GM19467 (cell line): ENCODE measurements around the gene TRABD2B.

ENCODE experiments used
- ATAC-seq: cut with Tn5 transposase; IDR thresholded peaks from one replicate; pipeline ENCODE4 v1.9.1; 2021; ENCODE audit warnings: mild to moderate bottlenecking, moderate library complexity; ENCODE audit not compliant: unreplicated experiment

Gene TRABD2B

DNA sequence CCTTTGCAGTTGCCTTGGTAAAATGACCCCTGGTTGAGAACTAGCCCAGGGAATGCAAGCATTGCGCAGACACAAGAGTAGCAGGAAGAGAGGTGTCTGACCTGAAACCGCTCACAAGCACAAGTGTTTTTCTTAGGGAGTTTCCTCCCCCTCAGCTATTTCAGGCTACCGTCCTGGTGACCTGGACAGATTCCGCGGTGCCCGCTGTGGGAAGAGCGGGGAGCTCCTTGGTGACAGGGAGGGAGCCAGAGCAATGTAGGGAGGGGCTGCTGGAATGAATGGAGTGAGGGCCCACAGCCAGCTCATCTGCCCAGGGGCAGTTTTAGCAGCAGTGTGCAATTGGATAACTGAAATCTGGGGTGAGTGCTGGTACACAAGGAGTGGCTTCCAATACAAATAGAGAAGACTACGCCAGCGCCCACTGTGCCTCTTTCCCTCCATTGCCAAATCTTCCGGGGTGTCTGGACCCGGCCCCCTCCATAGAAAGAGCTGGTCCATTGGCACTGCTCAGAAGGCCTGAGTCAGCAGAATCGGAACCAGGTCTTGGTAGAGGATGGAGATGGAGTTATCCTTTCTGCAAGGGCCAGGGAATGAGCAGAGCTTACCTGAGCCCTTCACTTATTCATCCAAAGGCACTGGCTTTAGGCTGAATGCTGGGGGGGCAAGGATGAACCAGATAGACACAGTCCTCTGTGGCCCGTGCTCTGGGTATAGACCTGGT, 82.8 kb downstream of the TRABD2B start:
- no peak for ATAC-seq

DNA sequence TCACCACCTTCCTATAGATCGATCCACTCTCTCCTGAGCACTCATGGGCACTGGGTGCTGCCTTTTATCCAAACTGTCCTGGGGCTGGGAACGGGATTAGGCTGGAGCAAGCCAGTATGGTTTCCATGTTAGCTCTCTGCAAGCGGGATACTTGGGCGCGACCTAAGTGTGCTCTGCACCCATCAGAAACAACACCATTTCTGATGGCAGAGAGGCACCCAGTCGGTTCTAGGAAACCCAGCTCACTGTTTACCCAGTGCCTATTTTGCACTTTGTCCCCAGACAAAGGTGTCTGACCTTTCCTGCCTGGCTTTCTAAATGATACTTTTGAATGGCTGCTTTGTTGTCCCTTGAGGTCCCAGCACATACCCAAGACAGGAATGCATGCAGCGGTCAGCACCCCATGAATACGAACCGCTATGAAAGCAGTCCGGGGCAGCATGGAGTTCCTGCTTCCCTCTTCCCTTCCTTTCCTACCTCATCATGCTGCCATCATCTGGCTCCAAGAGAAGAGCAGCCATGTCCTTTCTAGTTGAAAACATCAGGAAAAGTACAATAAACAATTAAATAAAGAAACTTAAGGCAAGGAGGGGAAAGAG, 83.9 kb downstream of the TRABD2B start:
- no peak for ATAC-seq

DNA sequence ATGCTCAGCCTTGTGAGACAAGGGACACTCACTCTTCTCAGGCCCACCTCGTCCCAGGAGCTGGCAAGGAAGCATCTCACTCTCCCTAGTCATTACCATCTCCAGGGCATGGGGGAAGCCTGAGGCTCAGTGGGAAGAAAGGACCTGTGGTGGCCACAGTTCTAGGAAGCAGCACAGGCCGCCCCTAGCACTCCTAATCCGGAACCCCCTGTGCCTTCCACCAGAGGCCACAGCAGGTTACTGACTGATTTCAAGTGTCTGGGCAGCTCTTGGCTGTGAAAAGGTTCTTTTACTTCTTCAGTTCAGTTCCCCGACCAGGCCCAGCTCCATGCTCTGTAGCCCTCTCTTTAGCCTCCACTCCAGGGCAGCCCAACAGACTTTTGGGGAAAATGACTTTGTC, 84.4 kb downstream of the TRABD2B start:
- ATAC-seq, result no peak

DNA sequence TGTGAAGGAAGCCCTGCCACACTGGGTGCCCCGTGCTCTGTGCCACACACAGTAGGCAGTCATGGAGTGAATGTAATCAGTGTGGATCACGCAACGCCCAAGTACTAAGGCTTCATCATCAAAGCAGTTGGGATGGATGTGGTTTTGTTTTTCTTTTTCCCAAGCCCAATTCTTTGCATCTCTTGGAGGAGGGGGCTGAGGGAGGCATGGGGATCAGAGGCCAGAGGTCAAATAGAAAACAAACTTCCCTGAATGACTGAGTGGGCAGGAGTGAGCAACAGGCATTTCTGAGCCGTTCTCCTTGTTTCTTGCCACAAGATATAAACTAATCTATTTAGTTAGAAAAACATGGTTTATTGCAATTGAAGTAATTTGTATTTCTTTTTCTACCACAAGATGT, 85.3 kb downstream of the TRABD2B start:
- no peak for ATAC-seq

GRCh38 chr1:47911424-47911823, 85.8 kb downstream of the TRABD2B start:
- no peak for ATAC-seq

GRCh38 chr1:47908258-47908657, 88.9 kb downstream of the TRABD2B start:
- no peak for ATAC-seq

GRCh38 chr1:47907177-47907528, 90.0 kb downstream of the TRABD2B start:
- no peak for ATAC-seq

DNA sequence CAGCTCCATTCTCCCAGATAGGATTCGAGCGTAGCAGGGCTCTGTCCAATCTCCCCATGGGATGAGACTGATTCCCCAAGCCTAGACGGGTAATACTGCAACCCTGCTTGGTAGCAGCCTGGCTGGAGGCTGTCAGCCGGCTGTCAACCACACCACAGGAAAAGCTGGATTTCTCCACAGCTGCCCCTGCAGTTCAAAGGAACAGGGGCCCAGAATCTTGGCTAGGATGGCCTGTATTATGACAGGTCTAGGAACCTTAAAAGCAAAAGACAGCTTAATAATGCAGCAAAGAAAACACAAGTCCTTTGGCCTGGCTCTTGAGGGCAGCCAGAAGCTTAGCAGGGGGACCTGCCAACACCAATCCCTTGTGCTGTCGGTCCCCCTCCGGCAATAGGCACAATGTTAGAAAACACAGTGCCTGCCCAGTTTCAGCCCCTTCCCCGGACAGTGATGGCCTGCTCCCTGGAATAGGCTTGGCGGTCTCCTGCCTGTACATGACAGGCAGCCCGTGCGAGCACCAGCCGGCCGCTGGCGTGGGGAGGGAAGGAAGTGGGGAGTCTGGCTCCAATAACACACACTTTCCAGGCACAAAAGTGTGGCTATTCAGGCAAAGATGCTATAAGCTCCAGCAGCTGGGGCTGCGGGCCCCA, 90.5 kb downstream of the TRABD2B start:
- ATAC-seq, result no peak

DNA sequence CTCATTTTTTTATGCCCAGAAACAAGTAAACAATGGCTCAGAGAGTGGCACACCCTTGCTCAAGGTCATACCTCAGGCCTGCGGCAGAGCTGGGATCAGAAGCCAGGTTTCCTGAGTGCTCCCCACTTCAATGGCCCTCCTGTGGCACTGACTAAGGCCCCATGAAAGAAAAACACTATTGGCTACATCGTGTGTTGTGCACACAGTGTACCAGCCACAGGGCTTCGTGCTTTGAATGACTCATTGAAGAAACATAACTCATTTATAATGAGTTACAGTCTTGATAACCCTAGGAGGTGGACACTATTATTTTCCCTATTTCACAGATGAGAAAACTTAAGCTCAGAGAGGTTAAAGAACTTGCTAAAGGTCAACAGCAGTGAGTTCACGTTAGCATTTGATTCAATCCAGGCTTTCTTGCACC, 91.2 kb downstream of the TRABD2B start:
- ATAC-seq, result no peak

GRCh38 chr1:47903723-47904122, 93.5 kb downstream of the TRABD2B start:
- no peak for ATAC-seq

GRCh38 chr1:47901001-47901575, 96.1 kb downstream of the TRABD2B start:
- no peak for ATAC-seq

GRCh38 chr1:47898133-47898845, 98.9 kb downstream of the TRABD2B start:
- ATAC-seq, result no peak

GRCh38 chr1:47895279-47896125, 101.7 kb downstream of the TRABD2B start:
- ATAC-seq, result no peak

DNA sequence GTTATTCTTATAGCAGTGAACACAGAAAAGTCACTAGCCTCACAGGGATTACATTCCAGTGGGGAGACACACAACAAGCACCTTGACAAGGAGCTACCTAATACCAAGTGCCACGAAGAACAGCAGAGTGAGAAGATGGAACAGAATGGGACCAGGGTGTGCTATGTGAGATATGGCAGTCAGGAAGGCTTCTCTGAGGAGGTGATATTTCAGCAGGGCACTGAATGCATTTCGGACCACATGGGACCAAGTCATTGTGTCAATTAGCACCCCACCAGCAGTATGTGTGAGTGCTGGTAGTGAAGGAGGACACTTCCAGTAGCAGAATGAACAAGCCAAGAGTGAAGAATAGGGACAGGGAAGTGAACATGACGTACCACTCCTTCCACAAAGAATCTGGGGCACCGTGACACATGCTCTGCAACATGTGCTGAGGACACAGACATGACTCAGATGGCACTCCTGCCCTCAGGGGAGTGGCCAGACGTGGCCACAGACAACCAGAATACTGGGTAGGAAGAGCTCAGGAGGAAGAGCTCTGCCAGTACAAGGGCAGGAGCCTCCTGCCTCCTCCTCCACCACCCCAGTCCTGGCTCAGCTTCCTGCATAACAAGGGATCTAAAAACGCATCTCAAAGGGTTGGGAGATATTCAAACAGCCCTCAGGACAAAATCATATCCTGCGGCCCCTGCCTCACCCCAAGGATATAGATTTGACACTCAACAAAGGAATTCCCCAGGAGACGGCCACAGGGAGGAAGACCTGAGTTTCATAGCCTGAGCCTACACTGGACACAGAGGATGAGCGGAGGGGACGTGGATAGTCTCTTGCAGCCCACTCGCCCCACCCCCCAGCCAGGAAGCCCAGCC, 102.5 kb downstream of the TRABD2B start:
- ATAC-seq, result no peak

GRCh38 chr1:47893412-47893811, 103.8 kb downstream of the TRABD2B start:
- ATAC-seq, result no peak

DNA sequence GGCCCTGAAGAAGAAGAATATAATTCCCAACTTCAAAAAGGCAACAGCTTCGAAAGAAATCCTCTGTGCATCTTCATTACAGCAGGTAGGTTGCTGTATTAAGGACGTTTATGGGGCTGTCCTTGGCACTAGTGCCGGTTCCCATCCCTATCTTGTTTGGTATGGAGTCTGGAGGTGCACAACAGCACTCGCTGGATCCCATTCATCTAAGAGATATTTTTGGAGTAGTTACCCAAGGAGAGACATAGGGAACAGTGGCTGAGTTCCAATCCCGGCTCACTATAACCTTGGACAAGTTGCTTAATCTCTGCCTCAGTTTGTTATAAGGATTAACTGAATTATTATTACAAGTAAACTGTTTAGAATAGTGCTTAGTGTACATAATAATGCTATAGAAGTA, 106.4 kb downstream of the TRABD2B start:
- no peak for ATAC-seq

- no peak for ATAC-seq
Observed at GRCh38 chr1:47888294-47888629, 108.9 kb downstream of the TRABD2B start.

GRCh38 chr1:47887475-47888293, 109.5 kb downstream of the TRABD2B start:
- no peak for ATAC-seq

- ATAC-seq, result no peak
Observed at GRCh38 chr1:47887060-47887459, 110.1 kb downstream of the TRABD2B start.
